Activated CD8-positive, alpha-beta T cell treated with anti-CD3 and anti-CD28 coated beads for 36 hours (primary cell): ENCODE data around the gene SEMG1. TPM values are rescaled to one million over a fixed set of nuclear protein-coding genes. Genes with fewer than 3 reads are reported as not detected.

Source experiments
- ATAC-seq: fragments of 200-7000 bp; cut with Tn5 transposase; one replicate; pipeline ENCODE4 v1.10.0; 2021; ENCODE audit warnings: mild to moderate bottlenecking, moderate library complexity
- CTCF ChIA-PET: fragments of 350-600 bp; sonication (Branson Sonifier 250); formaldehyde crosslinking; loops from one replicate; lab custom pipeline; 2021; ENCODE audit warnings: antibody characterized with exemption; lab: Charles Lee
- POLR2A ChIA-PET: fragments of 350-600 bp; sonication (Branson Sonifier 250); formaldehyde crosslinking; loops from one replicate; lab custom pipeline; 2021; ENCODE audit warnings: antibody characterized with exemption; lab: Charles Lee
- DNase-seq: peaks from one replicate; pipeline ENCODE4 v3.0.0-alpha.2; 2020
- H3K27ac Mint-ChIP-seq: one replicate; pipeline ENCODE4 v1.8.0; 2021; ENCODE audit warnings: mild to moderate bottlenecking, mixed read lengths
- H3K27me3 Mint-ChIP-seq: one replicate; pipeline ENCODE4 v1.8.0; 2021; ENCODE audit warnings: mixed read lengths
- H3K36me3 Mint-ChIP-seq: one replicate; pipeline ENCODE4 v1.8.0; 2021; ENCODE audit warnings: low read depth, mixed read lengths
- H3K4me1 Mint-ChIP-seq: one replicate; pipeline ENCODE4 v1.8.0; 2021; ENCODE audit warnings: low read depth, mixed read lengths
- H3K4me3 Mint-ChIP-seq: one replicate; pipeline ENCODE4 v1.8.0; 2021; ENCODE audit warnings: mild to moderate bottlenecking, moderate library complexity, mixed read lengths
- H3K9me3 Mint-ChIP-seq: one replicate; pipeline ENCODE4 v1.8.0; 2021; ENCODE audit warnings: mixed read lengths
- CTCF ChIP-seq: fragments of 200-600 bp; IDR thresholded peaks from one replicate; pipeline ENCODE4 v1.8.0; 2022; ENCODE audit warnings: antibody characterized with exemption, mild to moderate bottlenecking
- intact Hi-C: fragments of 100-400 bp; cut with micrococcal nuclease; formaldehyde crosslinking; loops from one replicate; pipeline ENCODE4 v1.10.0; 2022
- total RNA-seq, 2 experiments: library from RNA; stranded (reverse); gene quantifications; one replicate each; pipeline ENCODE4 v1.2.3, GENCODE V29; 2021

Gene SEMG1
- total RNA-seq, 2 experiments from 2014 or later, result not detected

DNA sequence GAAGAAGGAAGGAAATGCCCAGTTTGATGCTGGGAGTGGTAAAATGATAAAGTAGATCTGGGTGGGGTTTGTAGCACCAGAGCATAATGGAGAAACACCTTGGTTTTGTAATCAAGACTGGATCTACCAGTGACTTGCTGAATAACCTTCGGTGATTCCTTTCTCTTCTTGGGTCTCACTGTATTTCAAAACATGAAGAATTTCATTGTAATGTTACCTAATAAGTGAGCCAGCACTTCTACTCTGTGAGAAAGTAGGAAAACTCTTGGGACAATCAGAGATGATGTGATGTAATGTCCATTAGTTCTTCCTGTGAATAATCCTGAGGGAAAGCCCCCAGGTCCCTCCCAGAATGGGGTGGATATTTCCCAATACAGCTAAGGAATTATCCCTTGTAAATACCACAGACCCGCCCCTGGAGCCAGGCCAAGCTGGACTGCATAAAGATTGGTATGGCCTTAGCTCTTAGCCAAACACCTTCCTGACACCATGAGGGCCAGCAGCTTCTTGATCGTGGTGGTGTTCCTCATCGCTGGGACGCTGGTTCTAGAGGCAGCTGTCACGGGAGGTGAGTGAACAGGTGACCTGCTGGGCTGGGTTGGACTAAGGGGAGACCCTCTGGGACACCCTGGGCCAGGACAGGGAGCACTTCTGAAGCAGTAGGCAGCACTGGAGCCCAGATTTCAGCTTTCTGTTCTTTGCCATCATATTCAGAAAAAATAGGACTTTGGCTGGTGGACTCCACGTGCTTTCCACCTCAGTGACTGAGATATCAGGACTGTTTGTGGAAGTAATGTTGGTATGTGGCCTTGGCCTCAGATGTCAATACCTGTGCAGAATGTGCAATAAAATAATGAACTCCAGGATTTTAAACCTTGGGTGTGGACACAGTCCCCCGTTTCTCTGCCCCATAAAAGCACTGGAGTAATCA is 32.1 kb upstream of the SEMG1 start, which contains the start of gene PI3:
PI3 (plus strand) TSS at position 469 of the 931 bp plus-strand sequence; CDS start at position 490, 21 bp downstream.
- no peak within 1 kb of the TSS for H3K4me3 Mint-ChIP-seq
- DNase-seq, result no peak
- no peak within 1 kb of the TSS for H3K27ac Mint-ChIP-seq
- POLR2A ChIA-PET, result no interaction called here
- no peaks in the 10 kb centered on the region for H3K9me3 Mint-ChIP-seq
- peaks cover 3% of the 10 kb centered on the region for H3K27me3 Mint-ChIP-seq
- intact Hi-C loops, result no loop called here
- CTCF ChIA-PET, result no interaction called here
- TF ChIP-seq CTCF, result no peak
- H3K4me1 Mint-ChIP-seq, result no peaks in the 10 kb centered on the region
- no peak for ATAC-seq
- no peaks in the 10 kb centered on the region for H3K36me3 Mint-ChIP-seq

DNA sequence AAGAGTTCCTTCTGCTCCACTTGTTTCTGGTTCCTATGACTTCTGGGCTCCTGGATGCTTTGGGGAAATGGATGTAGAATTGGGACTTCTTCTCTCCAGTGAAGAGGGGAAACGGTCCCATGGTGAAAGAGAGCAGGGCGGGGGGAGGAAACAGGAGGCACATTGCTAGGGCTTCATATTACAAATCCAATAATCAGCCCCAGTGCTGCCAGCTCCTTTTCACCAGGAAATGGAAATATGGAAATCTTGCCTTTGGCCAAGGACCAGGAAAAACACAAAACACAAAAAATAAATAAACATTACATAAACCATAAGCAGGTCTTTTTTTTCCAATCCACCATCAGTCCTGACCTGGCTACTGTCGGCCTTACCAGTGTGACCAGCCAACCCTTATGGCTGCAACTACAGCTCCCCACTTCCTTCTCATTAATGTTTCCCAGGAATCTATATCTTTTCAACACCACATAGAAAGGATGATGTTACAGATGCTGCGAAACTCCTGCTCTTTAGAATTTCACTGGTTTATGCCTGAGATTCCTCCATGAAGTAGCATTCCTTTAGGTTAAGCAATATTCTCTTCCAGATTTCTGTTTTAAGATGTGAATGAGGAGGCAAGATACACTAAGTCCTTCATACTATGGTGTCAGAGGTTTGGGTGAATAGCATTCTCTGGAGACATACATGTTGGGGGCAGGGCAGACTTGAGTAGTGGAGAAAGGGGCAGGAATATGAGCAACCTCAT is 30.1 kb upstream of the SEMG1 start:
- Mint-ChIP-seq H3K27me3 (no peaks in the 10 kb centered on the region), H3K9me3 (no peaks in the 10 kb centered on the region), H3K36me3 (no peaks in the 10 kb centered on the region), H3K4me3 (no peak overlapping the region), H3K27ac (no peak overlapping the region), H3K4me1 (no peaks in the 10 kb centered on the region)
- POLR2A ChIA-PET, result interaction anchor here (0.6 kb wide), 1 partner anchor 273 kb away, joined by 3 read pairs; no protein-coding TSS in a partner anchor
- no peak for TF ChIP-seq CTCF
- intact Hi-C loops, result no loop called here
- DNase-seq, result no peak
- ATAC-seq, result no peak
- CTCF ChIA-PET, result no interaction called here

DNA sequence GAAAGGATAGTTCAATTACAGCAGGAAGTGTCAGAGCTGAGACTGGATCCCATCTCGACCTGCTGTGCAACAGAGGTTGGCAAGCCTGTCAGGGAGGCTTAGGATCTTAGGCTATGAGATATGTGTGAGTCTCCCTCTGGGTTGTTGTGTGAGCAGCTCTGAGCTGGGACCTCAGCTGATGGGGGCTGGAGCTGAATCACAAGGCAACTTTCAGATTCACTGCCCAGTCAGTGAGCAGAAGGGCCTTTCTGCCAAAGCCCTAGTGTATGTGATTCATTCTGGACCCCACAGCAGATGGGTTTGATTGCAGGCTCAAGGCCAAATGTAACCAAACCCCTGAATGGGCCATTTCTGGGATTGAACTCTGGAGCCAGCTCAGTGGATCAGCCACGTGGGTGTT is 27.7 kb upstream of the SEMG1 start:
- ATAC-seq, result no peak
- Mint-ChIP-seq H3K9me3 (no peaks in the 10 kb centered on the region), H3K4me1 (no peaks in the 10 kb centered on the region), H3K27ac (no peak overlapping the region), H3K36me3 (no peaks in the 10 kb centered on the region), H3K4me3 (no peak overlapping the region), H3K27me3 (no peaks in the 10 kb centered on the region)
- POLR2A ChIA-PET, result interaction anchor here (1.2 kb wide), 1 partner anchor 8 kb away, joined by 3 read pairs; no protein-coding TSS in a partner anchor
- DNase-seq, result no peak
- no peak for TF ChIP-seq CTCF
- intact Hi-C loops, result no loop called here
- CTCF ChIA-PET, result interaction anchor here (1.0 to 1.3 kb wide), 2 partner anchors 115 to 135 kb away, joined by 3 read pairs; no protein-coding TSS in a partner anchor

- DNase-seq (no peak), ATAC-seq (no peak)
- Mint-ChIP-seq H3K27me3 (no peaks in the 10 kb centered on the region), H3K9me3 (no peaks in the 10 kb centered on the region), H3K36me3 (no peaks in the 10 kb centered on the region), H3K4me3 (no peak overlapping the region), H3K4me1 (no peaks in the 10 kb centered on the region), H3K27ac (no peak overlapping the region)
- CTCF ChIA-PET, result interaction anchor here (0.6 kb wide), 1 partner anchor 124 kb away, joined by 3 read pairs; no protein-coding TSS in a partner anchor
- intact Hi-C loops, result no loop called here
- POLR2A ChIA-PET, result no interaction called here
- TF ChIP-seq CTCF, result no peak
Observed at GRCh38 chr20:45181639-45182038, 25.2 kb upstream of the SEMG1 start.
